Stimulated activated CD8-positive, alpha-beta memory T cell treated with anti-CD3 and anti-CD28 coated beads, Interleukin-15, amount 100 ng/mL, for 1 hour (primary cell): ENCODE results near the gene MFGE8.

Source experiments
- DNase-seq: peaks from one replicate; pipeline ENCODE4 v3.0.0-alpha.2; 2020; ENCODE audit warnings: low read depth

Gene MFGE8

GRCh38 chr15:88874275-88874674 lies 38.9 kb downstream of the MFGE8 start:
- DNase-seq: no peak

GRCh38 chr15:88873786-88874185 lies 39.4 kb downstream of the MFGE8 start:
- no peak for DNase-seq

GRCh38 chr15:88872706-88873105 lies 40.5 kb downstream of the MFGE8 start:
- no peak for DNase-seq

- no peak for DNase-seq
These were observed 41.1 kb downstream of the MFGE8 start for GRCh38 chr15:88872106-88872505.

- no peak for DNase-seq
These were observed 41.9 kb downstream of the MFGE8 start for GRCh38 chr15:88871313-88871712.

- DNase-seq: no peak
These were observed 46.8 kb downstream of the MFGE8 start for GRCh38 chr15:88866295-88866881.

GRCh38 chr15:88865498-88866099 lies 47.6 kb downstream of the MFGE8 start:
- no peak for DNase-seq

GRCh38 chr15:88864861-88865497 lies 48.2 kb downstream of the MFGE8 start:
- no peak for DNase-seq

- DNase-seq: no peak
These were observed 49.8 kb downstream of the MFGE8 start for GRCh38 chr15:88863412-88863811.

GRCh38 chr15:88860212-88860611 lies 53.0 kb downstream of the MFGE8 start:
- no peak for DNase-seq

- DNase-seq: no peak
These were observed 53.6 kb downstream of the MFGE8 start for GRCh38 chr15:88859550-88859949.

- no peak for DNase-seq
These were observed 54.2 kb downstream of the MFGE8 start for GRCh38 chr15:88858934-88859333.

- no peak for DNase-seq
These were observed 60.7 kb downstream of the MFGE8 start for GRCh38 chr15:88852476-88852875.

- no peak for DNase-seq
These were observed 63.7 kb downstream of the MFGE8 start for GRCh38 chr15:88849376-88850072.
